K562 (cell line): ENCODE results near the gene OR8G5. TPM values are rescaled to one million over a fixed set of nuclear protein-coding genes. Genes with fewer than 3 reads are reported as not detected.

Experiments
- CSDE1 ChIP-seq, 2 experiments: fragments of 450-650 bp; IDR thresholded peaks; 2 replicates each; pipeline ENCODE4 v1.6.1; 2016; ENCODE audit warnings: mild to moderate bottlenecking in 1 of 2
- CTBP1 ChIP-seq: fragments of 450-650 bp; IDR thresholded peaks from 2 replicates; pipeline ENCODE4 v1.6.1; 2016; ENCODE audit warnings: borderline replicate concordance
- ESRRA ChIP-seq: fragments of 450-650 bp; IDR thresholded peaks from 2 replicates; pipeline ENCODE4 v1.6.1; 2014; ENCODE audit warnings: low read depth, mild to moderate bottlenecking, moderate library complexity, borderline replicate concordance
- EZH2 ChIP-seq: IDR thresholded peaks from 2 replicates; pipeline ENCODE4 v1.6.1; 2012; ENCODE audit warnings: low read depth, mild to moderate bottlenecking, inconsistent platforms, low read length, borderline replicate concordance
- HDAC1 ChIP-seq, 2 experiments: fragments of 450-650 bp; IDR thresholded peaks; 2 replicates each; pipeline ENCODE4 v1.6.1; 2016 to 2017; ENCODE audit warnings: inconsistent platforms in 1 of 2, mild to moderate bottlenecking in 1 of 2, moderate library complexity in 1 of 2
- JUN ChIP-seq, 2 experiments: sonication (generic) in 1 of 2; formaldehyde crosslinking in 1 of 2; IDR thresholded peaks; 2 replicates each; pipeline versions ENCODE4 v1.6.1 to v1.8.0; 2012 to 2022; ENCODE audit warnings: borderline replicate concordance in 2 of 2, mild to moderate bottlenecking in 2 of 2, improper control_type of control experiment in 1 of 2, low read depth in 1 of 2, low read length in 1 of 2, missing genetic modification reagents in 1 of 2
- JUNB ChIP-seq: fragments of 450-650 bp; formaldehyde crosslinking; conservative IDR thresholded peaks from 2 replicates; pipeline ENCODE4 v1.4.0; 2020; ENCODE audit warnings: mild to moderate bottlenecking
- KAT8 ChIP-seq: fragments of 450-650 bp; IDR thresholded peaks from 2 replicates; pipeline ENCODE4 v1.6.1; 2016; ENCODE audit warnings: low read depth, mild to moderate bottlenecking
- MBD2 ChIP-seq: sonication (generic); IDR thresholded peaks from 2 replicates; pipeline ENCODE4 v1.6.1; 2016; ENCODE audit warnings: low read depth, borderline replicate concordance
- MEF2A ChIP-seq: IDR thresholded peaks from 2 replicates; pipeline ENCODE4 v1.6.1; 2011; ENCODE audit warnings: low read depth, mild to moderate bottlenecking, low read length, moderate library complexity; ENCODE audit not compliant: control insufficient read depth
- MXI1 ChIP-seq: IDR thresholded peaks from 2 replicates; pipeline ENCODE4 v1.6.1; 2011; ENCODE audit warnings: low read depth, mild to moderate bottlenecking, improper control_type of control experiment, low read length
- NFE2 ChIP-seq: IDR thresholded peaks from 2 replicates; pipeline ENCODE4 v1.6.1; 2014; ENCODE audit warnings: antibody characterized with exemption, low read depth
- POLR2AphosphoS5 ChIP-seq: IDR thresholded peaks from 2 replicates; pipeline ENCODE4 v1.6.1; 2011; ENCODE audit warnings: mild to moderate bottlenecking, low read depth, low read length, moderate library complexity; ENCODE audit not compliant: control insufficient read depth, insufficient read depth
- RAD21 ChIP-seq, 2 experiments: fragments of 250-450 bp in 1 of 2; fragments of 450-650 bp in 1 of 2; sonication (Bioruptor Pico) in 1 of 2; formaldehyde crosslinking in 1 of 2; IDR thresholded peaks in 1 of 2; conservative IDR thresholded peaks in 1 of 2; 2 replicates each; pipeline versions ENCODE4 v1.4.0 to v1.8.0; 2020 to 2022; ENCODE audit warnings: mild to moderate bottlenecking in 2 of 2, moderate library complexity in 1 of 2
- SAP30 ChIP-seq: fragments of 200-600 bp; sonication (generic); IDR thresholded peaks from 2 replicates; pipeline ENCODE4 v1.6.1; 2012; ENCODE audit warnings: borderline replicate concordance, low read depth, mild to moderate bottlenecking, moderate library complexity, low read length, control low read depth, inconsistent platforms; ENCODE audit not compliant: insufficient read depth, poor library complexity, severe bottlenecking
- SMAD1 ChIP-seq: fragments of 150-350 bp; IDR thresholded peaks from 2 replicates; pipeline ENCODE4 v1.6.1; 2014; ENCODE audit warnings: low read length, low read depth; ENCODE audit not compliant: partially characterized antibody
- TAF9B ChIP-seq: fragments of 450-650 bp; IDR thresholded peaks from 2 replicates; pipeline ENCODE4 v1.6.1; 2018; ENCODE audit warnings: mild to moderate bottlenecking; ENCODE audit not compliant: partially characterized antibody
- ZEB2 ChIP-seq: fragments of 450-650 bp; IDR thresholded peaks from 2 replicates; pipeline ENCODE4 v1.6.1; 2016
- ZNF431 ChIP-seq: sonication (generic); formaldehyde crosslinking; IDR thresholded peaks from 2 replicates; pipeline ENCODE4 v1.8.0; 2022; ENCODE audit warnings: mild to moderate bottlenecking, missing genetic modification reagents
- ZNF699 ChIP-seq: fragments of 250-450 bp; sonication (Bioruptor Pico); IDR thresholded peaks from 2 replicates; pipeline ENCODE4 v1.8.0; 2021; ENCODE audit warnings: mild to moderate bottlenecking, moderate library complexity; ENCODE audit not compliant: insufficient replicate concordance
- ZNF830 ChIP-seq: fragments of 250-450 bp; sonication (Bioruptor Pico); IDR thresholded peaks from 2 replicates; pipeline ENCODE4 v1.5.0; 2021; ENCODE audit warnings: mild to moderate bottlenecking
- polyA plus RNA-seq, 8 experiments: library from polyadenylated mRNA; depleted of rRNA in 4 of 8; stranded (reverse) in 5 of 8; unstranded in 3 of 8; fragments of >200 nt; fragmentation: Nextera tagmentation in 2 of 8; fragmentation: Illumina TruSeq in 1 of 8; extraction: Ambion mirVana in 2 of 8; extraction: Trizol in 1 of 8; gene quantifications; 2 replicates each; pipeline versions ENCODE4 v1.2.1 to v1.2.3, GENCODE V29; 2011 to 2014; ENCODE audit warnings: inconsistent platforms in 1 of 8, missing spikeins in 1 of 8
- total RNA-seq, 7 experiments: library from RNA; depleted of rRNA in 6 of 7; stranded (reverse); fragments of >200 nt in 6 of 7; fragmentation: Illumina TruSeq in 2 of 7; extraction: Trizol in 2 of 7; gene quantifications; 2 replicates each; pipeline versions ENCODE4 v1.2.1 to v1.2.3, GENCODE V29; 2011 to 2021; ENCODE audit warnings: low replicate concordance in 1 of 7
- TF ChIP-seq, protein P1 (sequence below): fragments of 450-650 bp; formaldehyde crosslinking; IDR thresholded peaks from 2 replicates; pipeline ENCODE4 v1.4.0; 2020; ENCODE audit warnings: mild to moderate bottlenecking
- TF ChIP-seq, protein P2 (sequence below): sonication (generic); formaldehyde crosslinking; IDR thresholded peaks from 2 replicates; pipeline ENCODE4 v1.9.0; 2022; ENCODE audit warnings: mild to moderate bottlenecking, missing genetic modification reagents
- TF ChIP-seq, protein P3 (sequence below): fragments of 200-800 bp; sonication (Bioruptor generic); IDR thresholded peaks from 2 replicates; pipeline ENCODE4 v1.6.1; 2017; ENCODE audit warnings: missing genetic modification characterization, missing compliant biosample characterization
- TF ChIP-seq, protein P4 (sequence below): fragments of 450-650 bp; formaldehyde crosslinking; IDR thresholded peaks from 2 replicates; pipeline ENCODE4 v1.4.0; 2020; ENCODE audit warnings: mild to moderate bottlenecking, moderate library complexity

The OR8G5 gene
- total and polyA plus RNA-seq, 9 of the 15 experiments (the other 6 are each of a cell fraction or from before 2014, with no cell fraction given): 0.18 to 3.8 (median 1.7) TPM

DNA sequence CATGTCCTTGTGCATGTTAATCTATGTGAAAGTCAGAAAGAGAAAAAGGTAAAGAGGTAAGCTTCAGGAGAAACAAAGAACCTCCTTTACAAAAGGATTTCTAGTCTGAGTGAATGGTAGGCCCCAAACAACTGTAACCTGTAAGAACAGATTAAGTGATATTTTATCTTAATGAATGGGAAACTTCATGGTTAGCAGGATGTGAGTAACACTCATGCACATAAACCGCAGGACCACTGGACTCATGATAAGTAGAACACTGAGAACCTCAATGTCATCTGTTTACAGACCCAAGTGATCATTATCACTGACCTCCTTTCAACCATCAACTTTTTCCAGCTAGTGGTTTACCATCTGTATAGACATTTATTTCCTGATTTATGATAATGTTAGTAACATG, 19.9 kb downstream of the OR8G5 start (continued):
- TF ChIP-seq ZNF431: no peak
- no peak for TF ChIP-seq HDAC1 (IDR thresholded peaks at IDR 0.05)
- TF ChIP-seq MEF2A: no peak
- no peak for TF ChIP-seq JUNB (CRISPR knock-in tag)
- no peak for TF ChIP-seq EZH2
- peak; percentile 13 for TF ChIP-seq TAF9B
- TF ChIP-seq, protein P1, sequence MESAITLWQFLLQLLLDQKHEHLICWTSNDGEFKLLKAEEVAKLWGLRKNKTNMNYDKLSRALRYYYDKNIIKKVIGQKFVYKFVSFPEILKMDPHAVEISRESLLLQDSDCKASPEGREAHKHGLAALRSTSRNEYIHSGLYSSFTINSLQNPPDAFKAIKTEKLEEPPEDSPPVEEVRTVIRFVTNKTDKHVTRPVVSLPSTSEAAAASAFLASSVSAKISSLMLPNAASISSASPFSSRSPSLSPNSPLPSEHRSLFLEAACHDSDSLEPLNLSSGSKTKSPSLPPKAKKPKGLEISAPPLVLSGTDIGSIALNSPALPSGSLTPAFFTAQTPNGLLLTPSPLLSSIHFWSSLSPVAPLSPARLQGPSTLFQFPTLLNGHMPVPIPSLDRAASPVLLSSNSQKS: no peak
- no peak for TF ChIP-seq CSDE1 (IDR thresholded peaks at IDR 0.05)
- TF ChIP-seq JUN (IDR thresholded peaks at IDR 0.05; ENCODE audit: borderline replicate concordance, low read depth, low read length): peak; percentile 77
- TF ChIP-seq JUN (CRISPR knock-in tag; IDR thresholded peaks at IDR 0.05; ENCODE audit: borderline replicate concordance): no peak
- peak; percentile 56; the same call in 1 of the 2 replicates for TF ChIP-seq ZEB2
- TF ChIP-seq, protein P2, sequence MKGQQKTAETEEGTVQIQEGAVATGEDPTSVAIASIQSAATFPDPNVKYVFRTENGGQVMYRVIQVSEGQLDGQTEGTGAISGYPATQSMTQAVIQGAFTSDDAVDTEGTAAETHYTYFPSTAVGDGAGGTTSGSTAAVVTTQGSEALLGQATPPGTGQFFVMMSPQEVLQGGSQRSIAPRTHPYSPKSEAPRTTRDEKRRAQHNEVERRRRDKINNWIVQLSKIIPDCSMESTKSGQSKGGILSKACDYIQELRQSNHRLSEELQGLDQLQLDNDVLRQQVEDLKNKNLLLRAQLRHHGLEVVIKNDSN (CRISPR knock-in tag): no peak
- TF ChIP-seq, protein P3, sequence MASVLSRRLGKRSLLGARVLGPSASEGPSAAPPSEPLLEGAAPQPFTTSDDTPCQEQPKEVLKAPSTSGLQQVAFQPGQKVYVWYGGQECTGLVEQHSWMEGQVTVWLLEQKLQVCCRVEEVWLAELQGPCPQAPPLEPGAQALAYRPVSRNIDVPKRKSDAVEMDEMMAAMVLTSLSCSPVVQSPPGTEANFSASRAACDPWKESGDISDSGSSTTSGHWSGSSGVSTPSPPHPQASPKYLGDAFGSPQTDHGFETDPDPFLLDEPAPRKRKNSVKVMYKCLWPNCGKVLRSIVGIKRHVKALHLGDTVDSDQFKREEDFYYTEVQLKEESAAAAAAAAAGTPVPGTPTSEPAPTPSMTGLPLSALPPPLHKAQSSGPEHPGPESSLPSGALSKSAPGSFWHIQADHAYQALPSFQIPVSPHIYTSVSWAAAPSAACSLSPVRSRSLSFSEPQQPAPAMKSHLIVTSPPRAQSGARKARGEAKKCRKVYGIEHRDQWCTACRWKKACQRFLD (CRISPR knock-in tag): peak; percentile 55; the same call in 1 of the 2 replicates
- peak; percentile 67; the same call in 1 of the 2 replicates for TF ChIP-seq MBD2
- TF ChIP-seq RAD21 (CRISPR knock-in tag; conservative IDR thresholded peaks at IDR 0.05 in 1 of 2, IDR thresholded peaks at IDR 0.05 in 1 of 2): no peak; a peak in 1 of 4 replicates
- TF ChIP-seq ESRRA: peak; percentile 95; the same call in 1 of the 2 replicates
- TF ChIP-seq MXI1: no peak
- TF ChIP-seq, protein P4, sequence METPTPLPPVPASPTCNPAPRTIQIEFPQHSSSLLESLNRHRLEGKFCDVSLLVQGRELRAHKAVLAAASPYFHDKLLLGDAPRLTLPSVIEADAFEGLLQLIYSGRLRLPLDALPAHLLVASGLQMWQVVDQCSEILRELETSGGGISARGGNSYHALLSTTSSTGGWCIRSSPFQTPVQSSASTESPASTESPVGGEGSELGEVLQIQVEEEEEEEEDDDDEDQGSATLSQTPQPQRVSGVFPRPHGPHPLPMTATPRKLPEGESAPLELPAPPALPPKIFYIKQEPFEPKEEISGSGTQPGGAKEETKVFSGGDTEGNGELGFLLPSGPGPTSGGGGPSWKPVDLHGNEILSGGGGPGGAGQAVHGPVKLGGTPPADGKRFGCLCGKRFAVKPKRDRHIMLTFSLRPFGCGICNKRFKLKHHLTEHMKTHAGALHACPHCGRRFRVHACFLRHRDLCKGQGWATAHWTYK (CRISPR knock-in tag): no peak
- TF ChIP-seq ZNF830 (CRISPR knock-in tag): no peak
- TF ChIP-seq SMAD1: no peak
- 0 out of 2 replicates have a peak, but pooled peaks have one; percentile 35 for TF ChIP-seq POLR2AphosphoS5
- no peak for TF ChIP-seq ZNF699 (CRISPR knock-in tag)
- TF ChIP-seq NFE2: peak; percentile 85
- TF ChIP-seq SAP30: no peak
- no peak for TF ChIP-seq KAT8
- TF ChIP-seq CTBP1: peak; percentile 57; the same call in 1 of the 2 replicates
